NB4 (cell line): Measurements from ENCODE around the gene RAF1.

Source experiments
- DNase-seq: peaks from one replicate; pipeline ENCODE4 v3.0.0; 2010; ENCODE audit warnings: low read depth
- H3K4me3 ChIP-seq: one replicate; pipeline ENCODE4 v1.5.1; 2011; ENCODE audit warnings: mild to moderate bottlenecking, low read depth, low read length, moderate library complexity
- CTCF ChIP-seq: IDR thresholded peaks from one replicate; pipeline ENCODE4 v1.5.1; 2012; ENCODE audit warnings: low read depth, low read length
- MAX ChIP-seq: IDR thresholded peaks from 2 replicates; pipeline ENCODE4 v1.6.1; 2011; ENCODE audit warnings: low read depth, low read length
- MYC ChIP-seq: IDR thresholded peaks from 2 replicates; pipeline ENCODE4 v1.6.1; 2011; ENCODE audit warnings: low read depth, low read length
- POLR2A ChIP-seq: IDR thresholded peaks from 2 replicates; pipeline ENCODE4 v1.6.1; 2011; ENCODE audit warnings: mild to moderate bottlenecking; ENCODE audit not compliant: insufficient read length; ENCODE audit errors: extremely low read depth

RAF1 gene

GRCh38 chr3:12613250-12613649 lies 50.7 kb downstream of the RAF1 start:
- no peak for DNase-seq
- TF ChIP-seq POLR2A: no peak
- TF ChIP-seq CTCF: no peak
- no peak for TF ChIP-seq MYC
- no peak for TF ChIP-seq MAX
- no peak overlapping the region for H3K4me3 ChIP-seq

GRCh38 chr3:12612514-12613226 lies 51.2 kb downstream of the RAF1 start:
- no peak for DNase-seq
- no peak overlapping the region for H3K4me3 ChIP-seq
- TF ChIP-seq MYC (no peak), POLR2A (no peak), CTCF (no peak), MAX (no peak)

GRCh38 chr3:12611117-12611516 lies 52.8 kb downstream of the RAF1 start:
- H3K4me3 ChIP-seq: no peak overlapping the region
- DNase-seq: no peak
- no peak for TF ChIP-seq MAX
- TF ChIP-seq CTCF: no peak
- no peak for TF ChIP-seq POLR2A
- no peak for TF ChIP-seq MYC

- no peak overlapping the region for H3K4me3 ChIP-seq
- no peak for DNase-seq
- TF ChIP-seq CTCF: no peak
- no peak for TF ChIP-seq MAX
- TF ChIP-seq POLR2A: no peak
- no peak for TF ChIP-seq MYC
These were observed 55.5 kb downstream of the RAF1 start for GRCh38 chr3:12608376-12608775.

- DNase-seq: no peak
- no peak for TF ChIP-seq MAX
- TF ChIP-seq CTCF: no peak
- TF ChIP-seq MYC: no peak
- TF ChIP-seq POLR2A: no peak
These were observed 59.9 kb downstream of the RAF1 start for GRCh38 chr3:12603969-12604368.

GRCh38 chr3:12601072-12601471 lies 62.8 kb downstream of the RAF1 start:
- DNase-seq: no peak

More at GRCh38 chr3:12603969-12604368, 59.9 kb downstream of the RAF1 start:
- no peak overlapping the region for H3K4me3 ChIP-seq

More at GRCh38 chr3:12601072-12601471, 62.8 kb downstream of the RAF1 start:
- no peak overlapping the region for H3K4me3 ChIP-seq
- TF ChIP-seq MAX: no peak
- no peak for TF ChIP-seq MYC
- no peak for TF ChIP-seq CTCF
- TF ChIP-seq POLR2A: no peak
